NCI-H526 (cell line): ENCODE data around the gene NSUN2.

Source experiments
- DNase-seq, 2 experiments: peaks; one replicate each; lab custom pipeline; 2025; lab: John Stamatoyannopoulos, UW

NSUN2 gene

GRCh38 chr5:6557807-6558575 is 74.9 kb downstream of the NSUN2 start:
- DNase-seq: no peak

GRCh38 chr5:6556802-6557102 is 76.1 kb downstream of the NSUN2 start:
- DNase-seq: no peak

GRCh38 chr5:6556089-6556801 is 76.6 kb downstream of the NSUN2 start:
- DNase-seq: no peak

- no peak for DNase-seq
Measured at GRCh38 chr5:6554812-6555211, 78.0 kb downstream of the NSUN2 start.

GRCh38 chr5:6553972-6554371 is 78.9 kb downstream of the NSUN2 start:
- DNase-seq: no peak

GRCh38 chr5:6552612-6553011 is 80.2 kb downstream of the NSUN2 start:
- no peak for DNase-seq

- DNase-seq: no peak
Measured at GRCh38 chr5:6551955-6552313, 80.9 kb downstream of the NSUN2 start.

- DNase-seq: no peak
Measured at GRCh38 chr5:6551287-6551954, 81.4 kb downstream of the NSUN2 start.

GRCh38 chr5:6550628-6551027 is 82.2 kb downstream of the NSUN2 start:
- DNase-seq: no peak
